SH-SY5Y (cell line): ENCODE results near the gene MORF4L2.

Experiments
- GATA2 ChIP-seq: IDR thresholded peaks from 2 replicates; pipeline ENCODE4 v1.6.1; 2011; ENCODE audit warnings: mild to moderate bottlenecking, low read depth, low read length
- GATA3 ChIP-seq: IDR thresholded peaks from 2 replicates; pipeline ENCODE4 v1.6.1; 2011; ENCODE audit warnings: low read depth, mild to moderate bottlenecking, low read length, moderate library complexity

DNA sequence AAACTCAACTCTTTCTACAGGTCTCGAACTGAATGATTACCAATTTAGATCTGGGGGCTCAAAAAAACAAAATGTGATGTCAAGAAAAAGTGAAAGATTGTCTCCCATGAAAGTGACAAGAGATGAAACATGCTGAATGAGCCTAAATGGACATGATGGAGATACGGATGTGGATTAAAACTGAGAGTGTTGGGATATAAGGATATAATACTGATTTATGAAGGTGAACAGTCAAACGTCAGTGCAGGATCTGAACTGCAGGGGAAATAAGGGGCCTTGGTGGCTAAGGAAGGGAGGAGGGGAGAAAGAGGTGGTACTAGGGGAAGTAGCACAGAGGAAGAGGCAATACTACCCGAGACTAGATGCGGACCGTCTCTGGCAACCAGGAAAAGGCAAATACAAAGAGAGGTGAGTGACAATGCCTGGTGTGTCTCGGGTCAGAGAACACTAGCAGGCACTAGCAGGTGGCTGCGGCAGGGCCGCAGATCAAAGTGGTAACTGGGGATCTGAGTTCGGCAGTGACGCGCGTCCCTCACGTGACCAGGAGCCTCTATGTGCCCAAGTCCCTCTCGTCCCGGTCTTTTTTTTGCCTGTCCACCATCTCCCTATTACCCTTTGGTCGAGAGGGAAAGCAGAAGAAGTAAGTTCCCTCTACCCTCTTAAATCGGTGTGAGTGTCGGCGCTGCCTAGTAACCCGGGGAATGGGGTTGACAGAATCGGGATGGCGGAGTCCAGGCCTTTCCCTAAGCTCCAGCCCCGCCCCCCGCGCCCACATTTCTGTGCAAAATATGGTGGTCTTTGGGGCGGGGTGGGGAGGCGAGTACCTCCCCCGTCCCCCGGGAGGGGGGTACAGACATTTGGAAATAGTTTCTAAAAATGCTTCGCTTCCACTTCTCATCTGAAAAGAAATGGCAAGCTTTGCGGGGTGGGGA lies 57.8 kb downstream of the MORF4L2 start, which contains the start of gene TCEAL1:
- TF ChIP-seq GATA3 (no peak), GATA2 (no peak)
